ENCODE results near the gene GPR162. TPM values are rescaled to one million over a fixed set of nuclear protein-coding genes. Genes with fewer than 3 reads are reported as not detected.

The GPR162 gene, protein sequence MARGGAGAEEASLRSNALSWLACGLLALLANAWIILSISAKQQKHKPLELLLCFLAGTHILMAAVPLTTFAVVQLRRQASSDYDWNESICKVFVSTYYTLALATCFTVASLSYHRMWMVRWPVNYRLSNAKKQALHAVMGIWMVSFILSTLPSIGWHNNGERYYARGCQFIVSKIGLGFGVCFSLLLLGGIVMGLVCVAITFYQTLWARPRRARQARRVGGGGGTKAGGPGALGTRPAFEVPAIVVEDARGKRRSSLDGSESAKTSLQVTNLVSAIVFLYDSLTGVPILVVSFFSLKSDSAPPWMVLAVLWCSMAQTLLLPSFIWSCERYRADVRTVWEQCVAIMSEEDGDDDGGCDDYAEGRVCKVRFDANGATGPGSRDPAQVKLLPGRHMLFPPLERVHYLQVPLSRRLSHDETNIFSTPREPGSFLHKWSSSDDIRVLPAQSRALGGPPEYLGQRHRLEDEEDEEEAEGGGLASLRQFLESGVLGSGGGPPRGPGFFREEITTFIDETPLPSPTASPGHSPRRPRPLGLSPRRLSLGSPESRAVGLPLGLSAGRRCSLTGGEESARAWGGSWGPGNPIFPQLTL
- 25.8 TPM for polyA plus RNA-seq (ENCODE audit: insufficient read length)
- long read RNA-seq, donor 1, transcript GPR162-203 (5 exons, 1,610 nt): major isoform, 6 of 15 reads
- long read RNA-seq, donor 1, partial matches to known transcripts: 6 of 15 reads
- long read RNA-seq, donor 1, other reads (novel, unspliced or antisense): 0 of 15 reads
- long read RNA-seq, donor 2, partial matches to known transcripts: 0 of 6 reads
- long read RNA-seq, donor 2, other reads (novel, unspliced or antisense): 0 of 6 reads
- long read RNA-seq, donor 3, partial matches to known transcripts: 0 of 3 reads
- long read RNA-seq, donor 3, other reads (novel, unspliced or antisense): 0 of 3 reads
- long read RNA-seq, donor 4: 0 reads
- long read RNA-seq, donor 5, transcript GPR162-203 (5 exons, 1,610 nt): major isoform, 7 of 11 reads
- long read RNA-seq, donor 5, partial matches to known transcripts: 0 of 11 reads
- long read RNA-seq, donor 5, other reads (novel, unspliced or antisense): 0 of 11 reads
- long read RNA-seq, donor 6, partial matches to known transcripts: 0 of 8 reads
- long read RNA-seq, donor 6, other reads (novel, unspliced or antisense): 0 of 8 reads
- long read RNA-seq, donor 7, transcript GPR162-204 (2 exons, 1,982 nt): major isoform, 6 of 15 reads
- long read RNA-seq, donor 7, partial matches to known transcripts: 5 of 15 reads
- long read RNA-seq, donor 7, other reads (novel, unspliced or antisense): 0 of 15 reads
- long read RNA-seq, donor 8, partial matches to known transcripts: 0 of 1 reads
- long read RNA-seq, donor 8, other reads (novel, unspliced or antisense): 0 of 1 reads

DNA sequence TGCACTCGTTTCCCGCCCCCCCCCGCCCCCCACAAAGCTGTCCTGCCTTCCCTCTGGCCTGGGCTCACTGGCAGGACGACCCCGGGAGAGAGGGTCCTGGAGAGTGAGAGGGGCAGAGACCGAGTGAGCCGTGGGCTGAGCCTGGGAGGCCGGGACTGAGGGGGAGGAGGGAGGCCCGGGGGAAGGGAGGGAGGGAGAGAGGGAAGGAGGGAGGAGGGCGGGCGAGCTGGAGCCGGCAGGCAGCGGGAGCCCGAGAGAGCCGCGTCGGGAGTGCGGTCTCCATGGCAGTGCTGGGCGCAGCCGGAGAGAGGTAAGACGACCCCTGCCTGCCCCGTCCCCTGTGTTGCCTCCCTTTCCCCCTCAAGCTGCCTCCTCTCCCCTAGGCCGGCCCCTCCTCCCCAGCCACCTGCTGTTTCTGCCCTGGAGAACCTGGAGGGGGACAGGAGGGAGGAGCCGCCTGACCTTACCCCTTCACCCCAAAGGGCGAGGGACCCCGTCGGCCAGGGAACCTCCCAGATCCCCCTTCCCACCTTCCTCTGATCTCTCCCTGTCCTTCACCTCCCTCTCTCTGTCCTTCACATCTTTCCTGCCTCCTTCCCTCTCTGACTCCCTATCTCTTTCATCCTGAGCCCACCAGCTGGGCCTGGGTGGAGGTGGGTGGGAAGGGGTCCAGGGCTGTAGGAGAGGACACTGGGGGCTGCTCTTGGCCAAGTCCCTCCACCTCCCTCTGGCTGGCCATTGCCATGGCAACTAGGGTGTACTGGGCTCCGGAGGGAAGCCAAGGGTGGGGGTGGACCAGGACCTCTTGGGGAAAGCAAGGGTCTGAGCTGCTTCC is at the start of gene GPR162:
Gene GPR162, plus strand, starts transcription at position 231 of the 835 bp plus-strand sequence. CDS start 2,078 bp downstream, outside the sequence.
- DNase-seq: peak; percentile 90

DNA sequence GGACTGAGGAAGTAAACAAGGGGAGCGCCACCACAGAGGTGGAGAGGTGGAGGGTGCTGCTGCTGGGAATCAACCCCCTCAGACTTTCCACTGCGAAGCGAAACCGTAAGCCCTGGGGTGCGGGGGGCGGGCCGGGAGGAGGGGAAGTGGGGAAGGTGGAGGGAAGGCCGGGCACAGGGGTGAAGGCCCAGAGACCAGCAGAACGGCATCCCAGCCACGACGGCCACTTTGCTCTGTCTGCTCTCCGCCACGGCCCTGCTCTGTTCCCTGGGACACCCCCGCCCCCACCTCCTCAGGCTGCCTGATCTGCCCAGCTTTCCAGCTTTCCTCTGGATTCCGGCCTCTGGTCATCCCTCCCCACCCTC is 49.3 kb upstream of the GPR162 start, which contains the start of gene LAG3:
Gene LAG3, plus strand, starts transcription at position 190 of the 365 bp plus-strand sequence. CDS start 333 bp downstream, outside the sequence.
- DNase-seq: no peak

DNA sequence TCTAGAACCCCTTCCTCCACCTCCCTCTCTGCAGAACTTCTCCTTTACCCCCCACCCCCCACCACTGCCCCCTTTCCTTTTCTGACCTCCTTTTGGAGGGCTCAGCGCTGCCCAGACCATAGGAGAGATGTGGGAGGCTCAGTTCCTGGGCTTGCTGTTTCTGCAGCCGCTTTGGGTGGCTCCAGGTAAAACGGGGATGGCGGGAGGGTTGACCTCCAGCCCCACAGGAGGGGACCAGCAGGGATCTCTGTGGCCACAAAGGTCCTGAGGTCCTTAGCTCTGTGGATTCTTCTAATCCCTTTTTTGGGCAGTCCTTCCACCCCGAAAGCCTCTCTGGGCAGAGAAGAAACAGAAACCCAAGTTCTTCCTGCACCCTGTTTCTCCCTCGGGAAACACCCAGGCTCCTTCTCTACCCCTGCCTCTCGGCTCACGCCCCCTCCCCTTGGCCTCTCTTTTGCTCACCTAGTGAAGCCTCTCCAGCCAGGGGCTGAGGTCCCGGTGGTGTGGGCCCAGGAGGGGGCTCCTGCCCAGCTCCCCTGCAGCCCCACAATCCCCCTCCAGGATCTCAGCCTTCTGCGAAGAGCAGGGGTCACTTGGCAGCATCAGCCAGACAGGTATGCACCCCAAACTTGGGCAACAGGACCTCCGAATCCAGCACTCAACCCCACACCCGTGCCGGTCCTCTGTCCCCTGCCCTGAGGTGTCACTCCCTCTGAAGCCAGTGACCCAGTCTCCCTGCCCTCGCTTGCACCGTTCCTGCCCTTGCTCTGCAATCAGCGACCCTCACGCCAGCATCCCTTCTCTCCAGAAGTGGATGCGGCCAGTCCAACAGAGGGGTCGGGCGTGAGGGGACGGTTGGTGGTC is 48.7 kb upstream of the GPR162 start:
- DNase-seq: no peak

DNA sequence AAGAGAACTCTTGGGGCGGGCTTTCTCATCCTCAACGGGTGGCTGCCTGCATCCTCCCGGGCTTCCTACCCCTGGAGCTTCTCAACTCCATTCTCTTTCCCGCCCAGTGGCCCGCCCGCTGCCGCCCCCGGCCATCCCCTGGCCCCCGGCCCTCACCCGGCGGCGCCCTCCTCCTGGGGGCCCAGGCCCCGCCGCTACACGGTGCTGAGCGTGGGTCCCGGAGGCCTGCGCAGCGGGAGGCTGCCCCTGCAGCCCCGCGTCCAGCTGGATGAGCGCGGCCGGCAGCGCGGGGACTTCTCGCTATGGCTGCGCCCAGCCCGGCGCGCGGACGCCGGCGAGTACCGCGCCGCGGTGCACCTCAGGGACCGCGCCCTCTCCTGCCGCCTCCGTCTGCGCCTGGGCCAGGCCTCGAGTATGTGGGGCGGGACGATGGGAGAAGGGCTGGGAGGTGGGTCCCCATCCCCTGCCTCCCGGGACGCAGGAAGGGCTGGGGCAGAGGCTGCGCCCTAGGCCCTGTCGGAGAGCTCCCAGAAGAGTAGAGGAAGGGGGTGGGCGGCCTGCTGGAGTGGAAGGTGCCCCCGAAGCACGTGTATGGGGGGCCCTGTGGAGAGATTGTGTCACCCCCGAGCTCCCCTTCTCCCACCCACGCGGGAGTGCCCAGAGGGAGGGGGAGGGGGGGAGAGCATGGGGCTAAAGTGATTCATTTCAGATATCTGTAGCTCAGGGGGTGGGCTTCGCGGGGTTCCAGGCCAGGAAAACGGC is 47.9 kb upstream of the GPR162 start:
- no peak for DNase-seq

DNA sequence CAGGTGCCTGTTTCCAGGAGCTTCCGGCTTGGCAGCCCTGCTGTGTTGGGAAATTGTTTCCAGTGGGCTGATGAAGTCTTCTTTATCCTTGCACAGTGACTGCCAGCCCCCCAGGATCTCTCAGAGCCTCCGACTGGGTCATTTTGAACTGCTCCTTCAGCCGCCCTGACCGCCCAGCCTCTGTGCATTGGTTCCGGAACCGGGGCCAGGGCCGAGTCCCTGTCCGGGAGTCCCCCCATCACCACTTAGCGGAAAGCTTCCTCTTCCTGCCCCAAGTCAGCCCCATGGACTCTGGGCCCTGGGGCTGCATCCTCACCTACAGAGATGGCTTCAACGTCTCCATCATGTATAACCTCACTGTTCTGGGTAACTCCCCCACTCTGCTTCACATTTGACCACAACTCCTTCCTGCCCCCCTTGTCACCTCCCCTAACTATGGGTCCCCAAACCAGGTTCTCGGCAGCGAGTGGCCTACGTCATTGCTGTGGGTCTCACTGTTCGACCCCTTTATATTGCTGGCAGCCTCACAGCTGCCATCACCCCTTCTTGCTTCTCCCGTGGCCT is 47.0 kb upstream of the GPR162 start:
- no peak for DNase-seq

DNA sequence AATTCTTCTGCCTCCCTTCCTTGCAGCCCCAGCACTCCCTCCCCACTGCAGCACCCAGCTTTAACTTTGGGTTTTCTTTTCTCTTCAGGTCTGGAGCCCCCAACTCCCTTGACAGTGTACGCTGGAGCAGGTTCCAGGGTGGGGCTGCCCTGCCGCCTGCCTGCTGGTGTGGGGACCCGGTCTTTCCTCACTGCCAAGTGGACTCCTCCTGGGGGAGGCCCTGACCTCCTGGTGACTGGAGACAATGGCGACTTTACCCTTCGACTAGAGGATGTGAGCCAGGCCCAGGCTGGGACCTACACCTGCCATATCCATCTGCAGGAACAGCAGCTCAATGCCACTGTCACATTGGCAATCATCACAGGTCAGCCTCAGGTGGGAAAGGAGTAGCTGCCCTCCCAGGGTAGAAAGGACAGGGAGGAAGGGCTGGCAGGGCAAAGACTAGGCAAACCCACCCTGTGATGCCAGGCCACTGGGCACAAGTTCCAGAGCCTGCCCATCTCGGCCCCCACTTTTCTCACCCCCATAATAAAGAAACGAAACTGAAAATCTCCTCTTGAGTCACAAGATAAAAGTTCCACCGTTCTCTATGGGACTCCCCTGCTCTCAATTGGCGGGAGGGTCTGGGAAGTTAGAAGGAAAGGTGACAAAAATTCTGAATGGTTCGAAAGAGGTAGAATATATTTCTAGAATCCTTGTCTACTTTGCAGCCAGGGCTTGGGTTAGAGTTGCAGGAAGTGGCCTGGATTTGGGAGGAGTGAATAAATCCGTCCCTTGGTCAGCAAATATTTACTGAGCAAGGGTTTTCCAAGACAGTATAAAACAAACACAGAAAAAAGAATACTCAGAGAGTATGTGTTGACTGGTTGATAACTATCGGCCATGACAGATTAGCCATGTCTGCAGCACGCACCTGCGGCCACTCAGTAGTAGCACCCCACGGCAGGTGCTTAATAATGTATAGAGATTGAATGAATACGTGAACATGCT is 46.1 kb upstream of the GPR162 start:
- DNase-seq: no peak

DNA sequence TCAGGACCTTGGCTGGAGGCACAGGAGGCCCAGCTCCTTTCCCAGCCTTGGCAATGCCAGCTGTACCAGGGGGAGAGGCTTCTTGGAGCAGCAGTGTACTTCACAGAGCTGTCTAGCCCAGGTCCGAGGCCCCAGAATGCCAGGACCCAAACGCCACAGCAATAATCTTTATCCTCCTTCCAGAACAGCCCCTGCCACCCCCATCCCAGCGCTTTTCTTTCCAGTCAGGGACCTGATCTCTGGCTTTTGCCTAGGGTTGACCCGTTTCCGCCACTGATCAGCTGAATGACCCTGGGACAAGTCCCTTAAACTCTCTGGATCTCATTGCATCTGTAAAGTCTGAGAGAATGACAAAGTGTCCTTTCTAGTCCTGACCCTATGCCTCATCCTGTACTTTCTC is 44.2 kb upstream of the GPR162 start:
- DNase-seq: no peak

DNA sequence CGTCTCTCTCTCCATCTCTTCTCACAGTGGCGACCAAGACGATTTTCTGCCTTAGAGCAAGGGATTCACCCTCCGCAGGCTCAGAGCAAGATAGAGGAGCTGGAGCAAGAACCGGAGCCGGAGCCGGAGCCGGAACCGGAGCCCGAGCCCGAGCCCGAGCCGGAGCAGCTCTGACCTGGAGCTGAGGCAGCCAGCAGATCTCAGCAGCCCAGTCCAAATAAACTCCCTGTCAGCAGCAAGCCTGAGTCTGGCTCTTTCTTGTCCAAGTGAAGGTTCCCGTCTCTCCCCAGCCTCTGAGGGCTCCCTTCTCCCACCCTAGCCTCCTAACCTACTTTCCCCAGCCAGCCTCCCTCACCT is 43.4 kb upstream of the GPR162 start:
- no peak for DNase-seq

DNA sequence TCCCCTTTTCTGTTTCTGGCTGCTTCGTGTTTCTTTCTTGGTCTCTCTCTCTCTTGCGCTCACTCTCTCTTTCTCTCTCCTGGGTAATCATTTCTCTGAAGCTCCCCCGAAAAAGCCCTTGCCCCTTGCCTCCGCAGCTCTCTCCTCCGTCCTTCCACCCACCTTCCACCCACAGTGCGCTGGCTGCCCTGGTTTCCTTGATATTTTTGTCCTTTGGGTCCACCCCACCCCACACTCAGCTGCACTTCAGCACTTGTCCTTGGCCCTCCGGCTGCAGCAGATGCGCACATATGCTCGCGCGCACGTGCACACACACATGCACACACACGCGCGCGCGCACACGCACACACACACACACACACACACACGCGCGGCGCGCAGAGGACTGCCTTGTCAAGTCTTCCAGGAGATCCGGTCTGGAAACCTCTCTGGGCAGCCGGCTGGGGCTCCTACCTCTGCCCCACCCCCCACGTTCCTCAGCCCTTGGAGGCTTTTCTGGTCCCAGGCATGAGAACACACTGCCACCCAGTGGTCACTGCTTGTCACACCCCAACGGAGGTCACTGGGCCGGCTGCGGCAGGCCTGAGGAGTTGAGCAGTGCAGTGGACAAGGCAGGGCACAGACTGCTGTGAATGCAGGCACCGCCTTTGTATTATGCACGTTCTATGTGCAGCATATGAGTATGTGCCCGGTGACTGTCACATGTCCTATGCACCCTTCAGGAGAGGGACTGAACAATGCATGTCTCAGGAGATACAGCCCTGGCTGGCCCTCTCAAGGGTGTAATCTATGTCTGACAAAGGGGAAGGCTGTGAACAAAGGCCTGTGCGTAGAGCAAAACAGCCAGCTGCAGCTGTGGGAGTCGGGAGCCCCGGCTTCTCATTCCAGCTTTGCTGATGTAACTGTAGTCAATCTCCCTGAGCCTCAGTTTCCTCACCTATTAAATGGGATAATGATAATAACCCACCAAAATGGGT is 42.8 kb upstream of the GPR162 start:
- peak; percentile 96 for DNase-seq

DNA sequence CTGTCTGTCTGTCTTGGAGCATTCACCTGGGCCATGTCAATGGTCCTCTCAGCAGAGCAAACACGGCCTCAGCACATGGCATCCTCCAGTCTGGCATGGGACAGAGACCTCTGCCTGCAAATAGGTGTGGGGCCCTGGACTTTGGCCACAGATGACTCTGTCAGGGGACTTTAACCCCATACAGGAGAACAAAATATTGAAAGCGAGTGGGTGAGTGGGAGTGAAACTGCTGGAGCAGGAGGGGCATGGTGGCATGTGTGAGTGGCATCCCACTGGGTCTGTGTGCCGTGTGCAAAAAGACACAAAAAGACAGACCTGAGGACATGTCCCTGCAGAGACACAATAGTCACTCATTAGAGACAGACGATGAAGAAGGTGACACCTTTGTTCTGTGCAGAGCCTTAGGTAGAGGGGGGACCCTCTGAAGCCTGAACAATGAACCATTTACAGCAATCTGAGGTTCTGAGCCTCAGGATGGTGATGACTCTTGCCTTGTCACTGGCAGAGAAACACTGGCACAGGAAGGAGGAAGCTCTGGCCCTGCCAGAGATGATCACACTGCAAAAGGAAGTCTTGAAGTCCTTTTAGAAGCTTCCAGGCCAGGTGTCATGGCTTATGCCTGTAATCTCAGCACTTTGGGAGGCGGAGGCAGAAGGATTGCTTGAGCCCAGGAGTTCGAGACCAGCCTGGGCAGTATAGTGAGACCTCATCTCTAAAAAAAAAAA is 41.8 kb upstream of the GPR162 start:
- no peak for DNase-seq

DNA sequence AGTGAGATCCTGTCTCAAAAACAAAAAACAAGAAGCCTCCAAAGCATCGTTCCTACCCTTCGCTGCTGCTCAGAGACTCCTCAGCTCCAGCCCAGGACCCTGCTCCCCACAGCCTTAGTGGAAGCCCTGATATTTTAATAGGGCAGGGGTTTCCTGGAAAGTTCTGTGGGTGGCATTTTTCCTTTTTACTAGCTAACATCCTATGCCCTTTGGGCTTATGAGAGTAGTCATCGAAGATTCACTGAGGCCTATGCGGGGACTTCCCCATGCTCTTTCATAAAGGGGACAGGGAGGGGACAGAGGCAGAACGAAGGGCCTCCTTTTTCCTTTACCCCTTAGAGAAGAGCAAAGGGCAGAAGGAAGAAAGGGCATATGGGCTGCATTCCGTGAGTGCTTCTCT is 41.0 kb upstream of the GPR162 start:
- no peak for DNase-seq

DNA sequence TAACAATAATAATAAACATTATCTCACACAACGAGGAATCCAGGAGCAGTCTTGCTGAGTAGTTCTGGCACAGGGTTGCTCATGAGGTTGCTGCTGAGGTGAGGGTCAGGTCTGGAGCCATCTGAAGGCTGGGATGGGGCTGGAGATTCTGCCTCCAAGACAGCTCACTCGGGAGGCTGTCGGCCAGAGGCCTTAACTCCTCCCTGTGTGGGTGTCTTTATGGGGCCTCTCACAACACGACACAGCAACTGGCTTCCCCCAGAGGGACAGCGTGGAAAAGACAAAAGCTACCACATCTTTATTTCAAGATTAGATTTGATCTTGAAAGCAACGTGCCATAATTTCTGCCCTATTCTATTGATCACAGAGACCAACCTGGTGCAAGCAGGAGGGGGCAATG is 39.5 kb upstream of the GPR162 start:
- no peak for DNase-seq

DNA sequence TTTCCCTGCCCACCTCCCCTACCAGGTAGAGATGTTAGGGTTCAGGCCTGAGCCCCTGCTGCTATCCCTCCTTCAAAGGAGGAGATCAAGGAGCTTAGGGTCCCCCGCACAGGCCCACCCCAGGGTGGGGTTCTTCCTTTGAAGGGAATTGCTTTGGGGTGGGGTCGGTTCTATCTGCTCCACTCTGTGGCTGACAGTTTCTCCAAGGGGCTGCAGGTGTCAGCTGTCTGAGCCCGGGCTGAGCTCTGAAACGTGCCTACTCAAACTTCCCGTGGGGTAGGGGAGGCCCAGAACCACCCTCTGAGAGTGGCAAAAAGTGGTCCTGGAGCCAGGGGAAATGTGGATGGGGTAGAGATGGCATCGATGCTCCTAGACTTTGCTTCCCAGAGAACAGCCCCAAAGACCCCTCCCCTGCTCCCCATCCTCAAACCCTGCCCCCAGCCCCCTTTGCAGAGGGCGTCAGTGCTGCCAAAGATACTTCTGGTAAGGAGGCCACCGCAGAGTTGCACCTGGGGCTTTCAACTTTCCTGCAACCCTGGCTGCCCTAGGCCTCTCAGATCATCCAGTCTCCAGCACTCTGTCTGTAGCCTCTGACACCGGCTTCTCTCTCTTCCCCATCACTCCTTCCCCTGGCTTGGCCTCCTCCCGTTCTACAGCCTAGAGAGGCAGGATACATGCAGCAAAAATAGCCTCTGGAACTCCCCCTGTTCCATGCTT is 38.6 kb upstream of the GPR162 start:
- no peak for DNase-seq

DNA sequence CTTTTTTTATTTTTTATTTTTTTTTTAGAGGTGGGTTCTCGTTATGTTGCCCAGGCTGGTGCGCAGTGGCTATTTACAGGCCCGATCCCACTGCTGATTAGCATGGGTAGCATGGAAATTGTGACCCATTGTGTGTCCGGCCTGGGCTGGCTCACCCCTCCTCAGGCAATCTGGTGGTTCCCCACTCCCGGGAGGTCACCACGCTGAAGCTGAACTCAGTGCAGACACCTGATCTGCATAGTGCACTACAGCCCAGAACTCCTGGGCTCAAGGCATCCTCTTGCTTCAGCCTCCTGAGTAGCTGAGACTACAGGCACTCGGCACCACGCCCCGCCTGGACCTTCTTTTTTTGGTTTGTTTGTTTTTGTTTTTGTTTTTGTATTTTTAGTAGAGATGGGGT is 37.8 kb upstream of the GPR162 start:
- DNase-seq: no peak

DNA sequence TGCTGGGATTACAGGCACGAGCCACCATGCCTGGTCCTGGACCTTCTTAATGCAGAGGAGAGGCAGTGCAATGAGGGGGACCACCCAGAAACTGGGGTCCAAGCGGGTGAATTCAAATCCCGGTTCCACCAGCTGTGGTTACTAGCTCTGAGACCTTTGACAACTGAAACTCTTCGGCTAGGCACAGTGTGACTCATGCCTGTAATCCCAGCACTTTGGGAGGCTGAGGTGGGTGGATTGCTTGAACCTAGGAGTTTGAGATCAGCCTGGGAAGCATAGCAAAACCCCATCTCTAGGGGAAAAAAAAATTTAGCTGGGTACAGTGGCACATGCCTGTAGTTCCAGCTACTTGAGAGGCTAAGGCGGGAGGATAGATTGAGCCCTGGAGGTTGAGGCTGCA is 37.3 kb upstream of the GPR162 start:
- DNase-seq: no peak

Data from left kidney (tissue), 8 donors.